RCC 7860 (cell line): Measurements from ENCODE around the gene EFCAB5.
"Not testable (repeated sequence)": the region's sequence is repeated elsewhere in the genome, so short reads cannot be mapped to it uniquely, and the experiment has no call there.

Source experiments
- DNase-seq: peaks from one replicate; pipeline ENCODE4 v3.0.0-alpha.2; 2015; ENCODE audit warnings: low spot score
- FAIRE-seq: peaks from 2 replicates; lab custom pipeline; 2012; peaks lifted over from hg19 to GRCh38; lab: Jason Lieb, UNC

The EFCAB5 gene

DNA sequence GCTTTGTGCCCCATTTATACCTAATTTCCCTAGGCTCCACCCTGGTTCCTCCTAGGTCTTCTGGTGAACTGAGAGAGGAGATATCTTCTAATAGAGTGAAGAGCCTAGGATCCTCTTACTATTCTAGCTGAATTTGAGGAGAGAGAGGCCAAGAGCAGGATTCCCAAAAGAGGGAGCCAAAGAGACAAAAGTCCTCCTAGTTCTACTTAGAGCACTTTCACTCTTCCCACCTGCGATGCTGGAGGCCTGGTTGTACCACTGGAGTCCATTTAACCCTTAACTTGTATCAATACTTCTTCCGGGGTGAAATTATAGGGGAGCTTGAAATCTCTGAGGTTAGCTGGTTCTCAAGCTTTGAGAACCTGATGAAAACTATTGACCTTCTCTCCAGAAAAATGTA is 8.1 kb upstream of the EFCAB5 start:
- FAIRE-seq = no peak

DNA sequence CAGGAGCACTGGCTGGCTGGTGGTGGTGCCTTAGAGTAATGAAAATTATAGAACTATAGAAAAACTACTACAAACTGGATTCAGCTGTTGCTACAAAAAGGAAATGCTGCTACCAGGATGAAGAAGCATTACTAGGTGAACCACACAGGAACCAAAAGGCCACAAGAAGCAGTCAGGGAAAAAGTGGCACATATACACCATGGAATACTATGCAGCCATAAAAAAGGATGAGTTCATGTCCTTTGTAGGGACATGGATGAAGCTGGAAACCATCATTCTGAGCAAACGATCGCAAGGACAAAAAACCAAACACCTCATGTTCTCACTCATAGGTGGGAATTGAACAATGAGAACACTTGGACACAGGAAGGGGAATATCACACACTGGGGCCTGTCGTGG is 5.5 kb upstream of the EFCAB5 start:
- not testable (repeated sequence) for DNase-seq, FAIRE-seq

More for the DNA sequence above, 8.1 kb upstream of the EFCAB5 start:
- no peak for DNase-seq

DNA sequence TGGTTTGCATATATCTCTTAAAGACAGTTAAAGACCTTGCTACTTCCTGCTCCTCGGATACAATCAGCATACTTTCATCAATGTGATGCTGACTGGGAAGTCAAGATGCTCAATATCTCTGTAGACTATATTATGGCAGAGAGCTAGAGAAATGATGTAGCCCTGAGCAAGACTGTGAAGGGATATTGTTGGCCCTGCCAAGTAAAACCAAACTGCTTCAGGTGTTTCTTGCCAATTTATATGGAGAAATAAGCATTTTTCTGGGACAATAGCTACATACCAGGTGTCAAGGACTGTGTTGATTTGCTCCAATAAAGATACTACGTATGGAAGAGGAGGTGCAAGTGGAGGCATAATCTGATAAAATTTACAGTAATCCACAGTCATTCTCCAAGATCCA is 4.7 kb upstream of the EFCAB5 start:
- DNase-seq (no peak), FAIRE-seq (no peak)

DNA sequence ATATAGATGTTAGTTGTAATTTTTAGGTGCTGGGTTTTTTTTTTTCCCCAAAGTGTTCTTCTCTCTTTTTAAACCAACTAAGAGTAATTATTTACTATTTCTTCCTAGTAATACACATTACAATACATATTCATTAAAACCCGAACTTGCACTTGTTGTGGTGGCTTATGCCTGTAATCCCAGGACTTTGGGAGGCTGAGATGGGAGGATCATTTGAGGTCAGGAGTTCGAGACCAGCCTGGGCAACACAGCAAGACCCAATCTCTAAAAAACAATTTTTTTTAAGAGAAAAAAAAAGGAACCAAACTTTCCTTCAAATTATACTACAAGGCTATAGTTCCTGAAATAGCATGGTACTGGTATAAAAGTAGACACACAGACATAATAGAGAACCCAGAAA is 3.8 kb downstream of the EFCAB5 start:
- DNase-seq (no peak), FAIRE-seq (no peak)

DNA sequence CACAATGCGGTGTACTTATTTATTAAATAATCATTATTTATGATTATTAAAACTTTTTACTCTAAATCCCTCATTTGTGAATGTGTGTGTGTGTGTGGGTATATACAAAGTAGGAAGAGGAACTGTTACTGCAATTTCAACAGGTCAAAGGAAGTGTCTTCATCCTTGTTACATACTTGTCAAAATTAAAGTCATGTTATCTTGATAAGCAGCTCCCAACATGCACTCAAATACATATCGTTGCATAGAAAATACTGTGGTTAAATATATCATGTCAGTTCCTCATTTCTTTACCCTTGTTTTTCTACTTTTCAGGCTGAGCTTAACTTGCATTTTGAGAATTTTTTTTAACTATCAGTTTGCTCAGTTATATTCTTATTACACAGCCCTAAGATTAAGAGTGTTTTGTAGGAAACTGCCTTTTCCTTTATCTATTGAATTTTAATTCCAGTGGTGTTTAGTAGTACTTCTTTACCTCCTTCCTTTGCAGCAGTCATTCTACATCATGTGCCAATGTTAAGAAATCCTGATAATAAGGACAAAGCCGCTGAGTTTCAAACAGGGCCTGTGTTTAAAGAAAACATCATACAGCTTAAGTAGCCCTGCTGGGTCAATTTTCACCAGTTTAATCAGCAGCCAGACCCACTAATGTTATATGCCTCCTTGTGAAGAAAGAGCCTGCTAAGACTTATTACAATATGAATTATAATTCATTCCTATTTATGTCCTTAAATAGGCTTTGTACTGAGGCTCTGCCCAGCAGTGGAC is 7.2 kb downstream of the EFCAB5 start:
- no peak for DNase-seq
- no peak for FAIRE-seq

DNA sequence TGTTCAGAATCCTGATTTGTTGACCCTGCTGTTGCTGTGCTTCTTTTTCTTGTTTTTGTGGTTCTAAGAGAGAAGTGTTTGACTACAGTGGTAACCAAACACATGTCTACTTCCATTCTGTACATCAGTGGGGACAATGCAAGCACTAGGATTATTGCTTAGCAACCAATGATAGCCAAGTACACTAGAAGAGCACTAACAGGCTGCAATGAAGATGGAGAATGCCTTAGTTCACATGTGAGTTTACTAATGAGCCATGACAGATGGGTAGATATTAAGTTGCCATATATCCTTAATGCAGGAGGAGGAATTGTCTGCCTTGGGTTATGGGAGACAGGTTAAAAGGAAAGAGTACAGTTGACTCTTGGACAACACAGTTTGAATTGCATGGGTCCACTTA is 8.3 kb downstream of the EFCAB5 start:
- FAIRE-seq = no peak
- DNase-seq = no peak

DNA sequence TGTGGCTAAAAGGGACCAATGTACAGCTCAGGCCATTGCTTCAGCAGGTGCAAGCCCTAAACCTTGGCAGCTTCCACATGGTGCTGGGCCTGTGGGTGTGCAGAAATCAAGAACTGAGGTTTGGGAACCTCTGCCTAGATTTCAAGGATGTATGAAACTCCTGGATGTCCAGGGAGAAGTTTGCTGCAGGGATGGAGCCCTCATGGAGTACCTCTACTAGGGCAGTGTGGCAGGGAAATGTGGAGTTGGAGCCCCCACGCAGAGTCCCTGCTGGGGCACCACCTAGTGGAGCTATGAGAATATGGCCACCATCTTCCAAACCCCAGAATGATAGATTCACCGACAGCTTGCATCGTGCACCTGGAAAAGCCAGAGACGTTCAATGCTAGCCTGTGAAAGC is 13.0 kb downstream of the EFCAB5 start:
- no peak for FAIRE-seq
- no peak for DNase-seq

DNA sequence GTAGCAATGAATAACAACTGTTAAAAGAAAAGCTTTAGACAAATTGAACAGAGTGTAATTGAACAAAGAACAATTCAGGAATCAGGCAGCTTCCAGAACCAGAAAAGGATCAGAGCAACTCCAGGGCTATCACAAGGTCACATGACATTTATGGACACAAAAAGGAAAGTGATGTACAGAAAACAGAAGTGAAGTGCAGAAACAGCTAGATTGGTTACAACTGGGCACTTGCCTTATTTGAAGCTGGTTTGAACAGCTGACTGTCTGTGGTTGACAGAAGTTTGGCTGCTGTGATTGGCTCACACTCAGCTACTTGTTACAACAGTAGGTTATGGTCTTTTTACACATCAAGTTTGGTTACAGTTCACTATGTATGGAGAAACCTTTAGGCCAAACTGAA is 14.8 kb downstream of the EFCAB5 start:
- no peak for DNase-seq
- no peak for FAIRE-seq

DNA sequence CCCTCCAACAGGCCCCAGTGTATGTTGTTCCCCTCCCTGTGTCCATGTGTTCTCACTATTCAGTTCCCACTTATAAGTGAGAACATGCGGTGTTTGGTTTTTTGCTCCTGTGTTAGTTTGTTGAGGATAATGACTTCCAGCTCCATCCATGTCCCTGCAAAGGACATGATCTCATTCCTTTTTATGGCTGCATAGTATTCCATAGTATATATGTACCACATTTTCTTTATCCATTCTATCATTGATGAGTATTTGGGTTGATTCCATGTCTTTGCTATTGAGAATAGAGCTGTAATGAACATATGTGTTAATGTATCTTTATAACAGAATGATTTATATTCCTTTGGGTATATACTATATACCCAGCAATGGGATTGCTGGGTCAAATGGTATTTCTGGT is 16.1 kb downstream of the EFCAB5 start:
- FAIRE-seq, DNase-seq: not testable (repeated sequence)

DNA sequence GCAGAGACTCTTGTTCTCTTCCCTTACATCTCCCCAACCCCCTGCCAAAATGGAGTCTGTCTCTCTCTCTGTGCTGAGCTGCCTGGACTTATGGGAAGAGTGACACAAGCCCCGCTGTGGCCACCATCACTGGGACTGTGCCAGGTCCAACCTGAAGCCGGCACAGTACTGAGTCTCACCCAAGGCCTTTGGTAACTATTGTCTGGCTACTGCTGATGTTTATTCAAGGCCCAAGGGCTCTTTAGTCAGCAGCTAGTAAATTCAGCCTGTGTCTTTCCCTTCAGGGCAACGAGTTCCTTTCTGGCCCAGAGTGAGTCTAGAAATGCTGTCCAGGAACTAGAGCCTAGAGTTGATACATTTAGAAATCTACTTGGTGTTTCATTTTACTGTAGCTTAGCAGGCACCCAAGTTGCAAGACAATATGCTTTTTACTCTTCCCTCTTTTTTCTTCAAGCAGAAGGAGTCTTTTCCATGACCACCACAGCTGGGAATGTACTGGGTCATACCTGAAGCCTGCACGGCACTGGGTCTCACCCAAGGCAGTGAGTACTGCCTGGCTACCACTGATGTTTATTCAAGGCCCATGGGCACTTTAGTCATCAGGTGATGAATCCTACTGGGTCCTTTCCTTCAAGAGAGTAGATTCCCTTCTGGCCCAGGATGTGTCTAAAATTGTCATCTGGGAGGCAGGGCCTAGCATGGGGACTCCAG is 17.7 kb downstream of the EFCAB5 start:
- DNase-seq = peak; percentile 20
- no peak for FAIRE-seq

DNA sequence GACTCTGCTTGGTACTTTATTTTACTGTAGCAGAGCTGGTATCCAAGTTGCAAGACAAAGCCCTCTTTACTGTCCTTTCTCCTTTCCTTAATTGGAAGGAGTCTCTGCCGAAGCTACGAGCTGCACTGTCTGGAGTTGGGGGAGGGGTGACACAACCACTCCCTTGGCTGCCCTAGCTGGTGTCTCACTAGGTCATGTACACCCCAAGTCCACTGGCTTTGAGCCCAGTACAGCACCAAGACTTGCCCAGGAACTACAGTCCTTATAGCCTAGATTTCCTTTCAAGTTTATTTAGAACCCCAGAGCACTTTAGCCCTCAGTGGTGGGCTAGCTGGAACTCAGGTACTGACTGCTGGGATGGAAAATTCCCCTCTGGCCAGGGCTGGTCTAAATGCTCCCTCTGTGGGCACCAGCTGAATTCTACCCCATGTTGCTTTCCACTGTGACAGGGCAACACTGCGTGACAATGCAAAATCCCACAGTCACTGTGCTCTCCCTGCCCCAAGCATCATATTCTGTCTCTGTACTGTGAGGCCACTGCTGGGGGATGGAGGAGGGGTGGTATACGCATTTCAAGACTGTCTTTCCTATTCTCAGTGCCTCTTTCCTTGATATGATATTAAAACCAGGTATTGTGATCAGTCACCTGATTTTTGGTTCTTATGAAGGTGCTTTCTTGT is 18.4 kb downstream of the EFCAB5 start:
- no peak for DNase-seq
- FAIRE-seq = no peak

DNA sequence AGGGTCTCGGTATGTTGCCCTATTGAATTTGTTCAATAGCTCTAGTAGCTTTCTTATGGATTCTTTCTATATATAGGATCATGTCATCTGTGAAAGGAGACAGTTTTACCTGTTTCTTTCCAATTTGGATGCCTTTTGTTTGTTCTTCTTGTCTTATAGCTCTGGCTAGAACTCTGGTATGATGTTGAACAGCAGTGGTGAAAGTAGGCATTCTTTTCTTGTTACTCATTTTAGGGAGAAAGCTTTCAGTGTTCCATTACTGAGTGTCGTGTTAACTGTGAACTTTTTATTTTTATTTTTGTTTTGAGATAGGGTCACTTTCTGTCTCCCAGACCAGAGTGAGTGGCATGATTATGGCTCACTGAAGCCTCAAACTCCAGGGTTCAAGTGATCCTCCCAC is 21.2 kb downstream of the EFCAB5 start:
- FAIRE-seq = no peak
- no peak for DNase-seq

DNA sequence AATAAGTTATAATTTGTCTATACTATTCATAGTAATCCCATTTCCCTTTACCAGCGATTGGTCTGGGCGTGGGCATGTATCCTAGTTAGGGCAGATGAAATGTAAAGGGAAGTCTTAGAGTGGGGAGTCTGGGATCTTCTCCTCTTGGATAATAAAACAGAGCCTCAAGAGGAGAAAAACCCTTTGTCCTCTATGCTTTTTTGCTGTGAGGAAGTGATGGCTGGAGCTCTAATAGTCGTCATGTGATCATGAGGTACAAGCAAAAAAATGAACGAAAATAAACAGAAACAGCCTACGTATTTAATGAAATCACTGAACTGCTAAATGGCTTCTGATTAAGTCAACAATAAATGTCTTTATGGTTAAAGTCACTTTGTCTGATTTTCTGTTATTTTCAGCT is 26.8 kb downstream of the EFCAB5 start:
- no peak for FAIRE-seq
- DNase-seq = no peak

DNA sequence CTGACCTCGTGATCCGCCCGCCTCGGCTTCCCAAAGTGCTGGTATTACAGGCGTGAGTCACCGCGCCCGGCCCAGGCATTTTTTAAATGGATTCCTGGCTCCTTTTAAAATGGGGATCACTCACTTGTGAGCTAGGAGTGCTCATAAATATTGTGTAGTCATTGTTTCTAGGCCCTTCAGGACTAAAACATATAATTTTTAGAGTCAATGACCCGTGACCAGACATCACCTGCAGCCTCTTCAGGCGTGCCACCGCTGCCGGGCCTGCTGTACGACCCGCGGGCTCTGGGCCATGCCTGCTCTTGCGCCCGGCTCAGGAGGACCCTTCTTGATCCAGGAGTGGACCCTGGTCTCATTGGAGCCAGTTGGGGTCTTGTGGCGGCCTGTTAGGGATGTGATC is 30.8 kb downstream of the EFCAB5 start:
- FAIRE-seq (no peak), DNase-seq (no peak)

DNA sequence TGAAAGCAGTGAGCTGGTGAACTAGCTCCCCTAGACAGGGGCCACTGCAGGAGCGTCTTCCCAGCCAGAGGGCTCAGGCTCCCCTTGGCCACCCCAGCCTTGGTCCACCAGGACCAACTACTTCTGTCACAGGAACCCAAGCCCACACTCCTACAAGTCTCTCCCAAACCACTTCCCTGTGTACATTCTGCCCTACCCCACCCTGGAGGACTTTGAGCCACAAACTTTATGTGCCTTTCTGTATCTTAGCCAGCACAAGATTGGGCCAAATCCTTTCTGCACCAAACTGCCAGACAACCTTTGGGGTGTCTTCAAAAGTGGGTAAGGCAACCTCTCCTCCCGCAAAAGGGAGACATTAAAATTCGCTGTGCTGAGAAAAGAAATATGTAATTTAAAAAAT is 31.6 kb downstream of the EFCAB5 start:
- FAIRE-seq (no peak), DNase-seq (no peak)

DNA sequence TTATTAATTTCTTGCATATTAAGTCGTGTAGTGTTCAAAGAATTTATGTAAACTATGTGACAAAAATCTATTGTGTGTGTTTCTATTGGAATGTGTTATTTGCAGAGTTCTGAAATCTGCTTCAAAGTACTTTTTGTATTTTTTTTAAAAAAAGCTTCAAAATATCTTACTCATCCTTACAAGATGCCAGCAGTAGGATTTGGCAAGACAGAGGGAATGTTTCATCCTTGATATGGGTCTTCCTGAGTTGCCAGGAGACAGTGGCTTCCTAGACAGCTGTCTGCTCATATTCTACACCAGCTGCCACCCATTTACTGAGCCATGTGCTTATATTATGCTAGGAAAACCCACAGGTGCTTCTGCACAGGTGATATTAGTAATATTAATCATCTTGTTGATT is 36.4 kb downstream of the EFCAB5 start:
- FAIRE-seq (no peak), DNase-seq (no peak)

DNA sequence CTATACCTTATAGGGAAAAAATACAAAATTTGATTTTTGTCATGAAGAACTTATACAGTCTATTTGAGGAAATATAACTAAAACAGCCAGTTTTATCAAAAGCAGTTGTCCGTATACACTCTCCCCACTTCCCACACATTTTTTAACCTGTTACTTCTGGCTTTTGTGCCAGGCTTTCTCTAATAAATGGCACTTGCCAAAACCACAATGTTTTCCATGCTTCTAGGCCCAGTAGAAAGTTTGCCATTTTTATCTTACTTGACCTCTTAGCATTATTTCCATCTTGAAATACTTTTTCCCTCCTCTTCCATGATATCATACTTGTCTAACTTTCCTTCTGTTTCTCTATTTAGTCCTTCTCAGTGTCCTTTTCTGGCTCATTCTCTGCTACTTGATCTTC is 38.8 kb downstream of the EFCAB5 start:
- FAIRE-seq = no peak

DNA sequence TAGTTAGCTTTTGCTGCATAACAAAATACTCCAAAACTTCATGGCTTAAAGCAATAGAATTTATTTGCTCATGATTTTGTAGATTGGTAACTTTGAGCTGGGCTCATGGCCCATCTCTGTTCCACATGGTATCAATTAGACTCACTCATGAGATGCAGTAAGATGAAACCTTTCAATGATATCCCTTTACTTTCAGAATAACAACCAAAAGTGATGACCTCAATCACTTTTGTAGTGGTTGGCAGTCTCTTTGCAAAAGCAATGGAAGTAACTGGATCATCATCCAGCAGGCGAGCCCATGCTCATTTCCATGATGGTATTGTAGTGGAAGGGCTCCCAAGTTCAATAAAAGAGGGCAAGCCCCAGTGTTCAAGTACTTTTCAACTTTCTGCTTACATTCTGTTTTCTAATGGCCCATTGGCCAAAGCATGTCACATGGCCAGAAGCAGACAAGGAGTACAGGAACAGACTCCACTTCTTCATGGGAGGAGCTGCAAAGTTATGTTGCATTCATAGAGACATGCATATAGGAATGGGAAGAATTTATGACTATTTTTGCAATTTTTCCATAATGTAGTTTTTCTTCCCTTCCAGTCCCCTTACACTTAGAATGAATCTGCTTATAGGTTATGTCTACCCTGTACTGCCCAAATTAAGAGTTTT is 41.7 kb downstream of the EFCAB5 start:
- FAIRE-seq (no peak), DNase-seq (no peak)

More for the DNA sequence above, 38.8 kb downstream of the EFCAB5 start:
- no peak for DNase-seq

DNA sequence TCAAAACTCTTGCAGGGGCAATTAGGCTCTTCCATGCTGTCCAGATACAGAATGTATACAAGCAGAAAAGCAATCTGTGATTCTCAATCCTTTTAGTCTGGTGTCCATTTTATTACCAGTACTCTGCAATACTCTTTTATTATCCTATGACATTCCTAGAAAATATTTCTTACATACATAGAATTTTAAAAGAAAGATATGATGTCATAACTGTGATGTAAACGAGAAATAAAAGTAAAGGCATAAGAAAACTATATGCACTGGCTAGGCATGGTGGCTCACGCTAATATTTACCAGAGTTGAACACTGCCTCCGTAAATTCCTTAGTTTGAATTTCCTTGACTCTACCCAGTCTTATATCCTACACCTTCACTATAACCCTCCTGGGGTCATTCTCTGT is 55.0 kb downstream of the EFCAB5 start:
- DNase-seq (no peak), FAIRE-seq (no peak)

DNA sequence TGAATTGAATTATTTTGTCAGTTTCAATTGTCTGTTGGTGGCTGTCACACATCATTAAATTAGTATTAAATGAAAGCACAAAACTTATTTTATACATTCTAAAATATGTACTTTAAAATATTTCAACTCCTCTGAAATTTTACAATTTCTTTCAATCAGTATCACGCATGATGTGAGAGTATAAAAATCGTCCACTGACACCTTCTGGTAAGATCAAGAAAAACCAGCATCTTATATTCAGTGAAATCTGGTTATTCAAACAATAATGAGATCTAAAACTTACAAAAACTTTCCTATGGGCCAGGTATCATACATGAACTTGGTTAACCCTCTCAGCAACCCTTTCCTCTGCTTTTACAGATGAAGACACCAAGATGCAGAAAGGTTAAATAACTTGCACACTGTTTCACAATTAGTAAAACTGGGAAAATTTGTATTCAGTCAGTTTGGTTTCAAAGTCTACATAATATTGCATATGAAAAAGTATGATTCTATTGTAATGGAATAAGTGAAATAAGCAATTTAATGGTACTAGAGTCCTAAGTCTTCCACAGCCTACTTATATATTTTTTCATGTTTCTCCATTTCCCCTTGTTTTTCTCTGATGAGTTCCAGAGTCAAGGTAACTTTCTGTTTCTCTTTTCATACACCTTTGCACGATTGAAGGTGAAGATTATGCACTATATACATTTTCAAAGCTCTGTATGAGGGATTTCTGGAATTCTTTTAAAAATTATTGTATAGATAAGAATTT is 58.7 kb downstream of the EFCAB5 start:
- FAIRE-seq (peak; percentile 22), DNase-seq (no peak)
